Measurements from ENCODE around the gene LFNG.

Gene LFNG

GRCh38 chr7:2572101-2572842 is 52.7 kb downstream of the LFNG start:
- DNase-seq (ENCODE audit: low spot score) = no peak

GRCh38 chr7:2573761-2574160 is 54.2 kb downstream of the LFNG start:
- DNase-seq (ENCODE audit: low spot score) = no peak

- no peak for DNase-seq (ENCODE audit: low spot score)
Observed at GRCh38 chr7:2575046-2575732, 55.6 kb downstream of the LFNG start.

- DNase-seq (ENCODE audit: low spot score) = no peak
Observed at GRCh38 chr7:2575733-2576340, 56.3 kb downstream of the LFNG start.

- DNase-seq (ENCODE audit: low spot score) = no peak
Observed at GRCh38 chr7:2576742-2577491, 57.3 kb downstream of the LFNG start.

All from hematopoietic multipotent progenitor cell treated with erythropoietin and hydrocortisone succinate and interleukin-3 and kit ligand, for 15 days (in vitro differentiated cells).